AG20443 (cell line): ENCODE measurements around the gene RIN1.
A peak's percentile ranks its signal among the peaks of the same experiment; 100 is the strongest.
"Not testable (repeated sequence)": the region's sequence is repeated elsewhere in the genome, so short reads cannot be mapped to it uniquely, and the experiment has no call there.

ENCODE experiments used
- DNase-seq: peaks from one replicate; pipeline ENCODE4 v3.0.0; 2012; ENCODE audit warnings: low spot score, mixed read lengths

RIN1 gene

DNA sequence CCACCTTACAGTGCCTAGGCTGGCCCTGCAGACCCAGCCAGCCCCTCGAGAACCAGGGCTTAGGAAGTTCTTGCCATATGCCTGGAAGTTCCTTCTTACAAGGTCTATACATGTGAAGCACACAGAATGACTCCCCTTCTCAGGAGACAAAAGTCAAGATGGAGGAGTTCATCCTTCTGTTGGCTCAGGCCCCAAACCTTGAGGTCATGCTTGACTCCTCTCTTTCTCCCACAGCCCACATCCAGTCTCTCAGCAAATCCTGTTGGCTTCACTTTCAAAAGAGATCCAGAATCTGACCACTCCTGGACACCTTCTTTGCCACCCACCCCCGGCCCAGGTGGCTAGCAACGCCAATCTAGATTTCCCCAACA, 17.6 kb downstream of the RIN1 start:
- DNase-seq = no peak

DNA sequence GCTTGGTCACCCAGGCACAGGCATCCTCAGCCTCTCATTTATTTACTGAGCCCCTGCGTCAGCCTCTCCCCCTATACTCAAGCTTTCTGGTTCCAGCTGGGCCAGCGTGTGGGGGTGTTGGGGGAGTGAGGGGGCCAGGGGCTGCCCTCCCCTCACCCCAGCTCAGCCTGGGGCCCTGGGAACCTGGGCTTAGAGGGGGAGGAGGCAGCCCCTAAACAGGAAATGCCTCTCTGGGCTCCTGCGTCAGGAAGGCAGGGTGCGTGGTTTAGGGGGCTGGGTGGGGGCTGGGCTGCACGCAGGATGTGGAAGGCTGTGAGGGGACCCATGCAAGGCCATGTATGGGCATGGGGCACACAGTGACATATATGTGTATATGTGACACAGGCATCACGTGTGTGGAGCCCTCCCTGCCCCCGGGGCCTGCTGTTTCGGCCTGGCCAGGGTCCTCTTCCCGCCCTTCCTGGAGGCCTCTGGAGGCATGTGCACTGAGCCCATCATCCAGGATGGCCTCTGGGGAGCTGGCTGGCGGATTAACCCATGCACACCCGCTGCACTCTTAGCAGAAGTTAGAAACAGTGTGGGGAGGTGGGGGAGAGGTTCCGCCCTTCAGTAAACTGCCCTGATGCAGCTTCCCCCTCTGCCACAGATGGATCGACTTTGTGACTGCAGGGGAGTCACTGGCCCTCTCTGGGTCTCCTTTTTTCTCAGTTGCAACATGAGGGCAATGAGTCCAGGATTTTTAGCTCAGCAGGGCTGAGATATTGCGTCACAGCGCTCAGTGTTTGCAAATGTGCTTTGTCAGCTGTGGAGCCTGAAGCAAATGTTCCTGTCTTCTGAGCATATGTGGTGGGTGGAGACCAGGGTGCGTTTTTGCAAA, 18.3 kb downstream of the RIN1 start:
- DNase-seq = peak; percentile 59

DNA sequence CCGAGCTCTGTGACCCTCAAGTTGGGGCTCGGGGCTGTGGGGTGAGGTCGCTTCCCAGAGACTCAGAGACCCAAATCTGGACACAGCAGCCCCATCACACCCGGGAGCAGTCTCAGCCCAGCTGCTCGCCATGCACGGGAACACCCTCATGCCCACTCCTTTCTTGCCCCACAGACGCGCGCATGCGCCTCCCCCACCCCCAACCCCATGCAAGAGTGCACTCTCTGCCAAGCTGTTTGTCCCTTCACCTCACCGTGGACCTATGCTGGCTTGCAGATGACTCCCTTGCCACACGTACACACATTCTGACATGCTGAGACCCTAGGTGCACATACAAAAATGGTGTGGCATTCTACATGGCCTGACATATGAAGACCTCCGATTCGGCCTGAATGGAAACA, 18.9 kb downstream of the RIN1 start:
- DNase-seq = peak; percentile 81

DNA sequence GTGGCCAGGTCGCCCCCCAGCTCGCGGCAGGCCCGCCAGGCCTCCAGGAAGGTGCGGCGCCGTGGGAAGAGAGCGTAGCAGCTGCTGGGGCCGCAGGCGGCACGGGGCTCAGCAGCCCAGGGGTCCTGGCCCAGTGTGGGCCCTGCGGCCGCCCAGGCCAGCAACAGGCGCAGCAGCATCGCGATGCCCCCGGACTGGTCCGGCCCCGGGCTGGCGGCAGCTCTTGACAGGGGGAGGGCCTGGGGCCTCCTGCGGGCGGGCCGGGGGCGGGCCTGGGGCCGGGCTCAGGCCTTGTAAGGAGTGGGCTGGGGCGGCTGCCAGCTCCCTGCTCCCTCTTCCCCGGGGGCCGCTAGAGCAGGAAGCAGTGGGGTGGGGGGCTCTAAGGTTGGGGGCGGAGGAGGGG, 19.4 kb downstream of the RIN1 start, which contains the start of gene CD248:
Gene CD248, minus strand, starts transcription at position 196 of the 403 bp plus-strand sequence. Its CDS starts 17 bp downstream, at position 179.
- DNase-seq = peak; percentile 78

DNA sequence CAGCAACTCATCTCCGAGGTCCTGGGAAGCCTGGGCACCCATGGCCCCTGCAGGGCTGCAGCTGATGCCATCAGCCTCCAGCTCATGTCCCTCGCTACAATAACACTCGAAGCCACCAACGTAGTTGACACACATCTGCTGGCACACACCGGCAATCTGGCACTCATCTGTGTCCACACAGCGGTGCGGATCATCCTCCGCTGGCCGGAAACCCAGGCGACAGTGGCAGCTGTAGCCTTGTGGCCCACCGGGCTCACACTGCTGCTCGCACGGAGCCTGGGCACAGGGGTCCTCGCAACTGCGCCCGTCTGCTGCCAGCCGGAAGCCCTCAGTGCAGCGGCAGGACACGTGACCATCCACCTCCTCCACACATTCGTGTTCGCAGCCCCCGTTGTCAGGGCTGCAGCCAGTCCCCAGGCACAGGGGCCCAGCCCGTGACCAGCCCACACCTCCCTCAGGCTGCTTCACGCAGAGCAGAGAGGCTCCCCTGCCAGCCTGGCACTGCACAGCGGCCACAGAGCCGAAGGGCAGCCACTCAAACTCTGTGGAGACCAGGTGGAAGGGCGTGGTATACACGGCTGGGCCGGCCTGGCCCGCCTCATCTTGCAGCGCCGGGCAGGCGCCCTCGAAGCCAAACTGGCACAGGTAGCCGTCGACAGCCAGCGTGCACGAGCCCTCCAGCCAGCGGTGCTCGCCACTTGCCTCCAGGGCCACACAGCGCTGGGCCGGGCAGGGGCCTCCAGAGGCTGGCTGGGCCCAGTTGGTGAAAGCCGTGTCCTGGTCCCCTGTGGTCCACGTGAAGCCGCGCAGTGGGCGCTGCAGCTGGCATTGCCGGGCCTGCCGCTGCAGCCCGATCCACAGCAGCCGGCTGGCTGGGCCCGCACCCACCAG, 20.1 kb downstream of the RIN1 start:
- DNase-seq = no peak

DNA sequence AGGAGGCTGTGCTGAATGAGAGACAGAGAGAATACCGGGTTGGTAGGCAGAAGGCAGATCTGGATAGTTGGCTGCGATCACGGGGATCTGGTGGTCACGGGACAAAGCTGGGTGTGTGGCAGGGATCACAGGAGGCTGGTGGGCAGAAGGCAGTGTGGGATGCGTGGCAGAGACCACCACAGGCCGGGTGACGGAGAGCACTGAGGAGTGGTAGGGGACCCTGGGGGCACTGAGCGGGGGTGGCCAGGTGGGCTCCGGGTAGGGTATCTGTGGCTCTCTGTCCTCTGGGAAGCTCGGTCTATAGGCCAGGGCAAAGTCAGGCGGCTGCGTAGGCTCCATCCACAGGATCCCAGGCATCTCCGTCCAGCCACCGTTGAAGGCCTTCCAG, 20.7 kb downstream of the RIN1 start:
- DNase-seq = no peak

DNA sequence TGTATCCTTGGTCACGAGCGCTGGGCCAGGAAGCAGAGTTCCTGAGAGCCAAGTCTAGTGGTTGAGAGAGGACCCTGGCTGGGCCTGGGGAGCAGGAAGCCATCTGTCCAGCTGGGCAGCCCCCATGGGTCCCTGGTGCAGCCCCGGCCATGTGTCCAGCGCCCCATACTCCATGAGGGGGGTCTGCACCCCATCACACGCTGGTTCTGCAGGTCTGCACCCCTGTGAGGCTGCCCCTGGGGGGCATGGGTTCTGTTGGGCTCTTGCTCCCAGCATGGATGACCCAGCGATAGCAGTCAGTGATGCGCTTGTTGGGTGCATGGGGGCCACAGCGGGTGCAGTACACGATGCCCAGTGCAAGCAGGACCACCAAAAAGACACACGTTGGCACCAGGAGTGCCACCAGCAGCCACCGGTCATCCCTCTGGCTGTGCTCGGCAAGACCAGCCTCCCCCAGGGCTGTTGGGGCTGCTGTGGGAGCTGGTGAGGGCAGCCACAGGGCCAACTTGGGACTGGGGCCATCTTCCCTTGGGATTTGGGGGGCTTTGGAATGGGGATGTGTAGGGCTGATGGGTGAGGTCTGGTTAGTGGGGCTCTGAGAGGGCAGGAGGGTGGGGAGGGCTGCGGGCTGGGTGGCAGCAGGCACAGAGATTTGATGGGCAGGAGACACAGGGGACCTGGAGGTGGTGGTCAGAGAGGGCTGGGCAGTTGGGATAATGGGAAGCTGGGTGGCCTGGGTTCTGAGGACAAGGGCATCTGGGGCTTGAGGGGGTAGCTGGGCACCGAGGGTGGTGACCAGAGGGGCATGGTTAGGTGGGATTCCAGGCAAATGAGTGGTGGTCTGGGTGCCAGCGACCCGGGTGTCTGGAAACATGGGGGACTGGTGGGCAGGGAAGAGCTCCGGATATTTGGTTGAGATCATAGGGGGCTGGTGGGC, 21.4 kb downstream of the RIN1 start:
- no peak for DNase-seq

DNA sequence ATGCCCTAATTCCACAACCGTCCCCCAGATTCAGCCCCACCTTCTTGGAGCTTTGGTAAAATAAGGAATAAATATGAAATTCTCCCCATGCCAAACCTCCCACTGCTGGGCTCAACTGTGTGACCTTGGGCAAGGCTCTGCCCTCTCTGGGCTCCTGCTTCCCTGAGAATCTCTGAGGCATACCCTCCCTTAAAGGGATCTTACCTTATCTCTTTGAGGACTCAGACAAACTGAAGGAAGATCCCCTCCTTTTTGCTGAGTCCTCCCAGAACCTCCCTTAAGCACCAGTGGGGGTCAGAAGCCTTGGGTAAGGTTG, 22.1 kb downstream of the RIN1 start:
- DNase-seq = no peak

DNA sequence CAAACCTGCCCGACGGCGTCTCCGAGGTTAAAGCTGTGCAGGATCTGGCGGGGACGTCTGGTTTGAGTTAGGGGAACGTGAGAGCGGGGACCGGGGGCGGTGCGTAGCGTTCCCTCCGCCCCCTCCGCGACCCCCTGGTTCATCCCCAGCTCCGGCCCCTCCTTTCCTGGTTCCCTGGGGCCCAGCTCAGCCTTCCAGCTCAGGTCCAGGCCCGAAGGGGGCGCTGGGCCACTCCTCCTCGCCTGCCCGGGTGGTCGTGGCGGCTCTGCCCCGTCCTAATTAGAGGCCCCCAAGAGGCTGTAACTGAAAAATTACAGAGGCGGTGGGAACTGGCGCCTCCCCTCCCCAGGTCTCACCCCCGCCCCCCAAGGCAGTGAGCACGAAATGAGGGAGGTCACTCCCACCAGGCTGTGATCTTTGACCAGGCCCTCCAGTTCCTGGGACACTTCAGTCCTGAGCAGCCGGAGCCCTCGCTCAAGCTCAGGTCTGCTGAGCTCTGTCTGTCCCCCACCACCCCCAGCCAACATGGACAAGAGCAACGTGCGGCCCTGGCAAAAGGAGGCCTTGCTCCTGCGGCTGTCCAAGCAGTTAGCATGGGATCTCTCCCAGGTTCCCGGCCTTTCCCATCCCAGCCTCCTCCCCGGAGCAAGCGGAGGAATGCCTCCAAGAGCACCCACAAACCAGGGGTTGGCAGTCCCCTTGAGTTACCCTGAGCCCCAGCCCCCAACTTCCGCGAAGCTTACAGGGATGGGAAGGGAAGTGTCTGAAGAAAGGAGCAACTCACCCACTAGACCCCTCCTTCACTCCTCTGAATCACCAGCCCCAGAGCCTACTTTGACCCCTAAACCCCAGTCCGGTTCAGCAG, 22.7 kb downstream of the RIN1 start:
- DNase-seq = no peak

DNA sequence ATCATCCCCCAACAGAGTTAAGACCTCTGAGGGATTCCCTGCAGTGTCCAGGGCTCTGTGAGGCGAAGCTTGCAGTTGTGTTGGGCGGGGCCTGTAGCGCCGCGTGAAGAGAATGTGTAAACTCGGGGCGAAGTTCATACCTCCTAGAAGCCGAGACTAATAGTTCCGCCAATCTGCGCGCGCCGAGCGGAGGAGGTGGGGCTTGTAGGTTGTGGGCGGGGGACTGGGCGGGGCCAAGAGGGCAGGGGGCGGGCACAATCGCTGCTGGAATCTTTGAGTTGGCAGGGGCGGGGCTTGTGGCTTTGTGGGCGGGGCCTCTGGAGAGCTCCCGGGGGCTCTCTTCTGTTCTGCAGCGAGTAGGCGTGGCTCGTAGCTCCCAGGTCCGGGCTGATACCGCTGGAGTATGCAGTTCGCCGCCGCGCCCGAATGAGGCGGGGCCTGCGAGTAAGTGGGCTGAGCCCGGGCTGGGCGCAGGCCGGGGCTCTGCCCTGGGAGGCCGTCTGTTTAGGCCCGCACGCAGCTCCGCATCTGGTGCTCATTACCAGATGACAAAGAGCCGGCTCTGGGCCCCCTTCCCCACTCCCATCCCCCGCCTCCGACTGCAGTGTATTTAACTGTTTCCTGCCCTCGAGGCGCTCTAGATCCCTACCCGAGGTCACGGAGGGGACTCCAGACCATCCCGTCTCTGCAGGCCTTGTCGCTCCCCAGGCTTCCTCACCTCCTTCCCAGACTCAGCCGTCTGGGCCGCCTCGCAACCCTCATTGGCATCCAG, 23.5 kb downstream of the RIN1 start:
- peak; percentile 96 for DNase-seq

DNA sequence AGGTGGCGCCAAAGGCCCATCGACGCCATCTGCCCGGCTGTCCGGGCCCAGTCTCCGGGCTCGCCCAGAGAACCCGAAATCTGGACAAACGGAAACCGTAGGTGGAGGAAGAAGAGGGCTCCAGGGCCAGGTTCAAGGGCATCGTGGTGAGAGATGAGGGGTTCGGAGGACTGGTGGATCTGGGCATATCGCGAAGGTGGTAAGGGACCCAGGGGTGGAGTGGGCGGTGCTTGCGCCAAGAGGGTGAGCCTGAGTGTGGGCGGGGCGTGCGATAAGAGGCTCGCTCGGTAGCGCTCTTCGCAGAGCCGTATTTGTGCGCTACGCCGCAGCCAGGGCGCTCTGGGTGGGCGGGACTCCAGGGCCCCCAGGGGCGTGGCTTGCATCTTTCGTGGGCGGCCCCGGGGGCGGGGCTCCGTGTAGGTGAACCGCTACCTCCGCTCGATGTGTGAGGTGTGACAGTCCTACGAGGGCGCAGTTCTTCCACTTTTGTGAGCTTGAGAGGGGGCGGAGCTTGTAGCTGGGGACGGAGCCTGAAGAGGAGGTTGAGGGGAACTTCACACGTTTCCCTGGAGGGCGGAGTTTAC, 24.2 kb downstream of the RIN1 start:
- DNase-seq = peak; percentile 90

DNA sequence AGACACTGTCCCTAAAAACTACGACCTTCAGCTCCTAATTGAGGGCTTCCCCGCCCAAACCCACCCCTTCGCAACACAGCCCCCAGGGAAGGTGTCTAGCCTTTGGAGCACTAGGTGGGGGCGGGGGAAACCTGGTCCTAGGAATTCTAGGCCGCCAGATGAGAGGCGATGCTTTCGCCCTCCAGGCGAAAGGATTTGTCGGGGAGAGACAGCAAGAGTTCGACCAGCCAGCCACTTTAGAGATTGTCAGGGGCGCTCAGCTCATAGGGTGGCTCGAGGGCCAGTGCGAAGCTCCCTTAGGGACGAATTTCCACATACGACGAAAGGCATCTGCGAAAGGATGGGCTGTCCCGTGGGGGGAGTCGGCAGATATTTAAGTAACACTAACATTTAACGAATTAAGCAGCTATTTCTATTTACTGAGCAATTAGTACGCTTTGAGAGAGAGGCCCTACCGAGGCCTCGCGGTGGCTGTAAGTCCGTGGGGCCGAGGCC, 24.7 kb downstream of the RIN1 start:
- DNase-seq = no peak

DNA sequence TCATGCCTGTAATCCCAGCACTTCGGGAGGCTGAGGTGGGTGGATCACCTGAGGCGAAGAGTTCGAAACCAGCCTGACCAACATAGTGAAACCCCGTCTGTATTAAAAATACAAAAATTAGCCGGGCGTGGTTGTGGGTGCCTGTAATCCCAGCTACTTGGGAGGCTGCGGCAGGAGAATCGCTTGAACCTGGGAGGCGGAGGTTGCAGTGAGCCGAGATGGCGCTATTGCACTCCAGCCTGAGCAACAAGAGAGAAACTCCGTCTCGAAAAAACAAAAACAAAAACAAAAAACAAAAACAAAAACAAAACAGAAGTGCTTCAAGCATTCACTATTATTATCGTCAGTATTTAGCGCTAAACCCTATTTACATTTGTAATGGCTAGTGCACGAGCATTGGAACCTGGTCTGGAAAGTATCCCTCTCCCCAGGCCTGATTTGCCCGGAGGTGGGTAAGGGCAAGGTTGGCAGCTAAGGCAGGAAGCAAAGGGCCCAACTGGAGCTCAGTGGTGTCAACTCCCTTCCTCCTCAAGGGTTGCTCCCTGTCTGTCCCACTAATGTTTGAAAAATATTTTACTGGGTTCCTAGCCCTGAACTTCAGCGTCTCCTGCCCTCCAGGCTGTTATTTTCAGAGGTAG, 25.3 kb downstream of the RIN1 start:
- not testable (repeated sequence) for DNase-seq

DNA sequence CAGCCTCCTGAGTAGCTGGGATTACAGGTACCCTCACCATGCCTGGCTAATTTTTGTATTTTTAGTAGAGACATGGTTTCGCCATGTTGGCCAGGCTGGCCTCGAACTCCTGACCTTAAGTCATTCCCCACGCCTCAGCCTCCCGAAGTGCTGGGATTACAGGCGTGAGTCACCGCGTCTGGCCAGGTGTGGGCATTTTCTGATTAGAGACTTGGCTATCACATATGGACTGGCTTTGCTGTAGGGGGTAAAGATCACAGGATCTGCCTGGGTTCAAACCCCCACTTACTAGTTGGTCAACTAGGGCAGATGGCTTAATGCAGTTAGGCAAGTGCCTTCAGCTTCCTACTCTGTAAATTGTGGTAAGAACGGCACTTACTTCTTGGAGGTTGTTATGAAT, 25.9 kb downstream of the RIN1 start:
- no peak for DNase-seq

DNA sequence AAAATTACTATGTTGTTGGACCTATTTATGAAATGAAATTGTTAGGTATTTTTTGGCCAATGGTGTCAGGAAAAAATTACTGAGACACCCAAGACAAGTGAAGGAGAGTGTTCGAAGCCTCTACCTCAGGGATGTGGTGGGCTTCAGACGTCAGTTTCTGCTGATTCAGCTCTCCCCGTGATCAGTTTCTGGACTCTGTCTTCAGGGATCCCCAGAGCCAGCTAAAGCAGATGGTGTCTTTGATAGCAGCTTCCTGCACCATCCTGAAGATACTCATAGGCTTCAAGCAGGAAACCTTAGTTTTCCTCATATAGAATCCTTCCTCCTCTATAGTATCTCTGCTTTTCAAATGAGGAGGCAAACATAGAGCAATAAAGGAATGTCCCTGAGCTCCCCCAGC, 26.8 kb downstream of the RIN1 start:
- DNase-seq = no peak

DNA sequence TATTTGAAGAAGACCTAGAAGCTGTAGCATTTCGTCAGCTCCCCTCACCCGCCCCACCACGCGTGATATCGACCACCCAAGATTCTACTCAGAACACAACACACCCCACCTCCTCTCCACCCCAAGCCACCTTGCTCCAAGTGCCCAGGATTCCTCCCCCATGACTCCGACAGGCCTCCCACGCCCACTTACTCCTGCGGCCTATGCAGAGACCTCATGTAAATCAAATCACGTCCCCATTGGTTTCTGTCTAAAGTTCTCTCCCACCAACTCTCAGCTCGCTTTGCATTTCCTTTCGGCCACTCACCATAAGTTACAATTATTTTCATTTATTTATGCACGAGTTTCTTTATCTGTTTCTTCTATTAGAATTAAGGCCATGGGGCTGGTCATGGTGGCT, 33.6 kb downstream of the RIN1 start:
- no peak for DNase-seq

DNA sequence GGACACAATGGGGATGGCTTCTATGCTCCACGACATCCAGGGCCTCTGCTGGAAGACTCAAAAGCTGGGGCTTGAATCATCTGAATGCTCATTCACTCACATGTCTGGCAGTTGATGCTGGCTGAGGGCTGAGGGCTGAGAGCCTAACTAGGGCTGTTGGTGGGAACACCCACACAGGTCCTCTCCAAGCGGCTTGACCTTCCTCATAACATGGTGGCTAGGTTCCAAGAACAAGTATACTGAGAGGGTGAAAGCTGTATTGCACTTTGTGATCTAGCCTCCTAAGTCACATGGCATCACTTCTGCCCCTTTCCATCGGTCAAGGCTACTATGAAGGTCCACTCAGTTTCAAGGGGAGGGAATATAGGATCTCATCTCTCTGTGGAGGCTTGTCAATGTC, 37.0 kb downstream of the RIN1 start:
- no peak for DNase-seq

DNA sequence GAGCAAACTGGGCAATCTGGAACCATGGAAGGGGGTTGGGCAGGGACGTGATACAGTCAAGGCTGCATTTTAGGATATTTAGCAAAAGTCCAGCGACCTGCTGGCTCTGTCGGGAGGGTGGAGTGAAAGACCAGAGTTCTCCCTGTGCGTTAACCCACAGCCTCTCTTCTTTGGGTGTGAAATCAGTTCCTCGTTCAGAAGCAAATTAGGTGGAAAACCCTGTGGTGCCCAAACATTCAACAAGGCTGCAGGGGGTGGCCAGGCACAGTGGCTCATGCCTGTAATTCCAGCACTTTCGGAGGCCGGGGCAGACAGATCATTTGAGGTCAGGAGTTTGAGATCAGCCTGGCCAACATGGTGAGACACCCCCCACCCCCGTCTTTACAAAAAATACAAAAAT, 38.6 kb downstream of the RIN1 start:
- no peak for DNase-seq
